Measurements from ENCODE around the gene TMC7. TPM values are rescaled to one million over a fixed set of nuclear protein-coding genes. Genes with fewer than 3 reads are reported as not detected.

Gene TMC7
- total RNA-seq, 1 donor from 2014 or later = 1.1 TPM

Other genes with a start within 250 kb of the TMC7 start
- gene RPS15A, start 193.6 kb upstream of the TMC7 start, total RNA-seq = 1,257 and 2,534 TPM in 2 replicates
- gene ARL6IP1, start 182.4 kb upstream of the TMC7 start, total RNA-seq = 307 and 551 TPM in 2 replicates
- 60.3 and 135 TPM in 2 replicates for gene SMG1, start 57.5 kb upstream of the TMC7 start, total RNA-seq
- 12.3 and 28.1 TPM in 2 replicates for gene COQ7, start 83.7 kb downstream of the TMC7 start, total RNA-seq
- gene ITPRIPL2, start 130.0 kb downstream of the TMC7 start, total RNA-seq = 32.1 and 50.8 TPM in 2 replicates
- 0.30 TPM in 1 of 2 replicates, not detected in the other for gene SYT17, start 184.3 kb downstream of the TMC7 start, total RNA-seq

Data from renal cortical epithelial cell (primary cell).